ENCODE results near the gene SYNJ2BP.
A peak's percentile ranks its signal among the peaks of the same experiment; 100 is the strongest.
"Not testable (repeated sequence)": the region's sequence is repeated elsewhere in the genome, so short reads cannot be mapped to it uniquely, and the experiment has no call there.

DNA sequence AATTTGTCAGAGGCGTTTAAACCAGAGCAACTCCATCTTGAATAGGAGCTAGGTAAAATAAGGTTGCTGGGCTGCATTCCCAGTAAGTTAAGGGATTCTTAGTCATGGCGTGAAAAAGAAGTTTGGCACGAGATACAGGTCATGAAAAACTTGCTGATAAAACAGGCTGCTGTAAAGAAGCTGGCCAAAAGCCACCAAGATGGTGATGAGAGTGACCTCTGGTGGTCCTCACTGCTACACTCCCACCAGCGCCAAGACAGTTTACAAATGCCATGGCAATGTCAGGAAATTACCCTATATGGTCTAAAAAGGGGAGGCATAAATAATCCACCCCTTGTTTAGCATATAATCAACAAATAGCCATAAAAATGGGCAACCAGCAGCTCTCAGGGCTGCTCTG, 13.6 kb downstream of the SYNJ2BP start:
- TF ChIP-seq CTCF (IDR thresholded peaks at IDR 0.05): peak in 1 of 7 experiments; percentile 6
- TF ChIP-seq POLR2A (IDR thresholded peaks at IDR 0.05): not testable (repeated sequence)
